K562 (cell line): Measurements from ENCODE around the gene KPRP. TPM values are rescaled to one million over a fixed set of nuclear protein-coding genes. Genes with fewer than 3 reads are reported as not detected.

ENCODE experiments used
- FOXP1 ChIP-seq: sonication (generic); formaldehyde crosslinking; IDR thresholded peaks from 2 replicates; pipeline ENCODE4 v1.8.0; 2022; ENCODE audit warnings: mild to moderate bottlenecking, missing genetic modification reagents
- HDAC8 ChIP-seq: fragments of 450-650 bp; IDR thresholded peaks from 2 replicates; pipeline ENCODE4 v1.6.1; 2016; ENCODE audit warnings: mild to moderate bottlenecking, missing genetic modification characterization, moderate library complexity, missing compliant biosample characterization
- ZBTB1 ChIP-seq: sonication (generic); formaldehyde crosslinking; IDR thresholded peaks from 2 replicates; pipeline ENCODE4 v1.8.1; 2023; ENCODE audit warnings: missing genetic modification reagents, low read depth, mild to moderate bottlenecking, borderline replicate concordance
- polyA plus RNA-seq, 8 experiments: library from polyadenylated mRNA; depleted of rRNA in 4 of 8; stranded (reverse) in 5 of 8; unstranded in 3 of 8; fragments of >200 nt; fragmentation: Nextera tagmentation in 2 of 8; fragmentation: Illumina TruSeq in 1 of 8; extraction: Ambion mirVana in 2 of 8; extraction: Trizol in 1 of 8; gene quantifications; 2 replicates each; pipeline versions ENCODE4 v1.2.1 to v1.2.3, GENCODE V29; 2011 to 2014; ENCODE audit warnings: inconsistent platforms in 1 of 8, missing spikeins in 1 of 8
- total RNA-seq, 7 experiments: library from RNA; depleted of rRNA in 6 of 7; stranded (reverse); fragments of >200 nt in 6 of 7; fragmentation: Illumina TruSeq in 2 of 7; extraction: Trizol in 2 of 7; gene quantifications; 2 replicates each; pipeline versions ENCODE4 v1.2.1 to v1.2.3, GENCODE V29; 2011 to 2021; ENCODE audit warnings: low replicate concordance in 1 of 7
- TF ChIP-seq, protein P1 (sequence below): fragments of 450-650 bp; IDR thresholded peaks from 2 replicates; pipeline ENCODE4 v1.6.1; 2016; ENCODE audit warnings: mild to moderate bottlenecking, moderate library complexity
- TF ChIP-seq, protein P2 (sequence below): sonication (generic); formaldehyde crosslinking; IDR thresholded peaks from 2 replicates; pipeline ENCODE4 v1.8.0; 2022; ENCODE audit warnings: missing genetic modification reagents, mild to moderate bottlenecking, borderline replicate concordance

Gene KPRP
- total and polyA plus RNA-seq, 9 of the 15 experiments (the other 6 are each of a cell fraction or from before 2014, with no cell fraction given) = not detected

DNA sequence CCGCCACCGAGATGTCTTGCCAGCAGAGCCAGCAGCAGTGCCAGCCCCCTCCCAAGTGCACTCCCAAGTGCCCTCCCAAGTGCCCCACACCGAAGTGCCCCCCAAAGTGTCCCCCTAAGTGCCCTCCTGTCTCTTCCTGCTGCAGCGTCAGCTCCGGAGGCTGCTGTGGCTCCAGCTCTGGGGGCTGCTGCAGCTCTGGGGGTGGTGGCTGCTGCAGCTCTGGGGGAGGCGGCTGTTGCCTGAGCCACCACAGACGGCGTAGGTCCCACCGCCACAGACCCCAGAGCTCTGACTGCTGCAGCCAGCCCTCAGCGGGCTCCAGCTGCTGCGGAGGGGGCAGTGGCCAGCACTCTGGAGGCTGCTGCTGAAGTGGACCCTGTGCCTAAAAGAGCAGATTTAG, 18.5 kb downstream of the KPRP start (continued):
- TF ChIP-seq, protein P1, sequence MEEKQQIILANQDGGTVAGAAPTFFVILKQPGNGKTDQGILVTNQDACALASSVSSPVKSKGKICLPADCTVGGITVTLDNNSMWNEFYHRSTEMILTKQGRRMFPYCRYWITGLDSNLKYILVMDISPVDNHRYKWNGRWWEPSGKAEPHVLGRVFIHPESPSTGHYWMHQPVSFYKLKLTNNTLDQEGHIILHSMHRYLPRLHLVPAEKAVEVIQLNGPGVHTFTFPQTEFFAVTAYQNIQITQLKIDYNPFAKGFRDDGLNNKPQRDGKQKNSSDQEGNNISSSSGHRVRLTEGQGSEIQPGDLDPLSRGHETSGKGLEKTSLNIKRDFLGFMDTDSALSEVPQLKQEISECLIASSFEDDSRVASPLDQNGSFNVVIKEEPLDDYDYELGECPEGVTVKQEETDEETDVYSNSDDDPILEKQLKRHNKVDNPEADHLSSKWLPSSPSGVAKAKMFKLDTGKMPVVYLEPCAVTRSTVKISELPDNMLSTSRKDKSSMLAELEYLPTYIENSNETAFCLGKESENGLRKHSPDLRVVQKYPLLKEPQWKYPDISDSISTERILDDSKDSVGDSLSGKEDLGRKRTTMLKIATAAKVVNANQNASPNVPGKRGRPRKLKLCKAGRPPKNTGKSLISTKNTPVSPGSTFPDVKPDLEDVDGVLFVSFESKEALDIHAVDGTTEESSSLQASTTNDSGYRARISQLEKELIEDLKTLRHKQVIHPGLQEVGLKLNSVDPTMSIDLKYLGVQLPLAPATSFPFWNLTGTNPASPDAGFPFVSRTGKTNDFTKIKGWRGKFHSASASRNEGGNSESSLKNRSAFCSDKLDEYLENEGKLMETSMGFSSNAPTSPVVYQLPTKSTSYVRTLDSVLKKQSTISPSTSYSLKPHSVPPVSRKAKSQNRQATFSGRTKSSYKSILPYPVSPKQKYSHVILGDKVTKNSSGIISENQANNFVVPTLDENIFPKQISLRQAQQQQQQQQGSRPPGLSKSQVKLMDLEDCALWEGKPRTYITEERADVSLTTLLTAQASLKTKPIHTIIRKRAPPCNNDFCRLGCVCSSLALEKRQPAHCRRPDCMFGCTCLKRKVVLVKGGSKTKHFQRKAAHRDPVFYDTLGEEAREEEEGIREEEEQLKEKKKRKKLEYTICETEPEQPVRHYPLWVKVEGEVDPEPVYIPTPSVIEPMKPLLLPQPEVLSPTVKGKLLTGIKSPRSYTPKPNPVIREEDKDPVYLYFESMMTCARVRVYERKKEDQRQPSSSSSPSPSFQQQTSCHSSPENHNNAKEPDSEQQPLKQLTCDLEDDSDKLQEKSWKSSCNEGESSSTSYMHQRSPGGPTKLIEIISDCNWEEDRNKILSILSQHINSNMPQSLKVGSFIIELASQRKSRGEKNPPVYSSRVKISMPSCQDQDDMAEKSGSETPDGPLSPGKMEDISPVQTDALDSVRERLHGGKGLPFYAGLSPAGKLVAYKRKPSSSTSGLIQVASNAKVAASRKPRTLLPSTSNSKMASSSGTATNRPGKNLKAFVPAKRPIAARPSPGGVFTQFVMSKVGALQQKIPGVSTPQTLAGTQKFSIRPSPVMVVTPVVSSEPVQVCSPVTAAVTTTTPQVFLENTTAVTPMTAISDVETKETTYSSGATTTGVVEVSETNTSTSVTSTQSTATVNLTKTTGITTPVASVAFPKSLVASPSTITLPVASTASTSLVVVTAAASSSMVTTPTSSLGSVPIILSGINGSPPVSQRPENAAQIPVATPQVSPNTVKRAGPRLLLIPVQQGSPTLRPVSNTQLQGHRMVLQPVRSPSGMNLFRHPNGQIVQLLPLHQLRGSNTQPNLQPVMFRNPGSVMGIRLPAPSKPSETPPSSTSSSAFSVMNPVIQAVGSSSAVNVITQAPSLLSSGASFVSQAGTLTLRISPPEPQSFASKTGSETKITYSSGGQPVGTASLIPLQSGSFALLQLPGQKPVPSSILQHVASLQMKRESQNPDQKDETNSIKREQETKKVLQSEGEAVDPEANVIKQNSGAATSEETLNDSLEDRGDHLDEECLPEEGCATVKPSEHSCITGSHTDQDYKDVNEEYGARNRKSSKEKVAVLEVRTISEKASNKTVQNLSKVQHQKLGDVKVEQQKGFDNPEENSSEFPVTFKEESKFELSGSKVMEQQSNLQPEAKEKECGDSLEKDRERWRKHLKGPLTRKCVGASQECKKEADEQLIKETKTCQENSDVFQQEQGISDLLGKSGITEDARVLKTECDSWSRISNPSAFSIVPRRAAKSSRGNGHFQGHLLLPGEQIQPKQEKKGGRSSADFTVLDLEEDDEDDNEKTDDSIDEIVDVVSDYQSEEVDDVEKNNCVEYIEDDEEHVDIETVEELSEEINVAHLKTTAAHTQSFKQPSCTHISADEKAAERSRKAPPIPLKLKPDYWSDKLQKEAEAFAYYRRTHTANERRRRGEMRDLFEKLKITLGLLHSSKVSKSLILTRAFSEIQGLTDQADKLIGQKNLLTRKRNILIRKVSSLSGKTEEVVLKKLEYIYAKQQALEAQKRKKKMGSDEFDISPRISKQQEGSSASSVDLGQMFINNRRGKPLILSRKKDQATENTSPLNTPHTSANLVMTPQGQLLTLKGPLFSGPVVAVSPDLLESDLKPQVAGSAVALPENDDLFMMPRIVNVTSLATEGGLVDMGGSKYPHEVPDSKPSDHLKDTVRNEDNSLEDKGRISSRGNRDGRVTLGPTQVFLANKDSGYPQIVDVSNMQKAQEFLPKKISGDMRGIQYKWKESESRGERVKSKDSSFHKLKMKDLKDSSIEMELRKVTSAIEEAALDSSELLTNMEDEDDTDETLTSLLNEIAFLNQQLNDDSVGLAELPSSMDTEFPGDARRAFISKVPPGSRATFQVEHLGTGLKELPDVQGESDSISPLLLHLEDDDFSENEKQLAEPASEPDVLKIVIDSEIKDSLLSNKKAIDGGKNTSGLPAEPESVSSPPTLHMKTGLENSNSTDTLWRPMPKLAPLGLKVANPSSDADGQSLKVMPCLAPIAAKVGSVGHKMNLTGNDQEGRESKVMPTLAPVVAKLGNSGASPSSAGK = no peak
- TF ChIP-seq HDAC8 (tag) (no peak), ZBTB1 (no peak), FOXP1 (CRISPR knock-in tag) (no peak)
- TF ChIP-seq, protein P2, sequence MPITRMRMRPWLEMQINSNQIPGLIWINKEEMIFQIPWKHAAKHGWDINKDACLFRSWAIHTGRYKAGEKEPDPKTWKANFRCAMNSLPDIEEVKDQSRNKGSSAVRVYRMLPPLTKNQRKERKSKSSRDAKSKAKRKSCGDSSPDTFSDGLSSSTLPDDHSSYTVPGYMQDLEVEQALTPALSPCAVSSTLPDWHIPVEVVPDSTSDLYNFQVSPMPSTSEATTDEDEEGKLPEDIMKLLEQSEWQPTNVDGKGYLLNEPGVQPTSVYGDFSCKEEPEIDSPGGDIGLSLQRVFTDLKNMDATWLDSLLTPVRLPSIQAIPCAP = no peak
